IMR-90 (cell line): ENCODE measurements around the gene RER1. TPM values are rescaled to one million over a fixed set of nuclear protein-coding genes. Genes with fewer than 3 reads are reported as not detected.

ENCODE experiments used
- ATAC-seq: fragments of 200-7000 bp; cut with Tn5 transposase; 2 replicates; pipeline ENCODE4 v1.9.1; 2020; ENCODE audit warnings: low read depth, mild to moderate bottlenecking, moderate library complexity
- BruUV-seq: library from RNA; stranded (reverse); fragments of 400-500 nt; replicated peaks from 2 replicates; lab custom pipeline; 2021; lab: Mats Ljungman, UMichigan
- CTCF ChIA-PET: fragments of 300-600 bp; formaldehyde crosslinking; extraction: SDS; loops from one replicate; lab custom pipeline; 2021; ENCODE audit warnings: antibody characterized with exemption; lab: Yijun Ruan, JAX
- POLR2A ChIA-PET: fragments of 300-600 bp; sonication (Branson Sonifier 250); formaldehyde crosslinking; loops from one replicate; lab custom pipeline; 2022; ENCODE audit warnings: antibody characterized with exemption; ENCODE audit not compliant: unreplicated experiment; lab: Charles Lee
- DNase-seq: peaks from one replicate; pipeline ENCODE4 v3.0.0; 2013
- H2AFZ ChIP-seq: replicated peaks from 2 replicates; pipeline ENCODE3; 2013; ENCODE audit warnings: low read length, mild to moderate bottlenecking; ENCODE audit not compliant: poor library complexity
- H2AK5ac ChIP-seq: 2 replicates; pipeline ENCODE4 v1.6.1; 2013; ENCODE audit warnings: low read depth, low read length, inconsistent platforms
- H2AK9ac ChIP-seq: replicated peaks from 2 replicates; pipeline ENCODE3; 2013; ENCODE audit warnings: mild to moderate bottlenecking, low read depth, low read length, moderate library complexity; ENCODE audit not compliant: poor library complexity
- H2BK120ac ChIP-seq: 2 replicates; pipeline ENCODE4 v1.6.1; 2013; ENCODE audit warnings: low read depth, low read length, inconsistent platforms
- H2BK15ac ChIP-seq: 3 replicates; pipeline ENCODE4 v1.6.1; 2013; ENCODE audit warnings: low read depth, low read length, inconsistent platforms
- H2BK20ac ChIP-seq: 2 replicates; pipeline ENCODE4 v1.6.1; 2013; ENCODE audit warnings: low read depth, mild to moderate bottlenecking, inconsistent platforms, low read length, moderate library complexity
- H2BK5ac ChIP-seq: 2 replicates; pipeline ENCODE4 v1.6.1; 2013; ENCODE audit warnings: mild to moderate bottlenecking, low read depth, low read length, inconsistent platforms; ENCODE audit not compliant: poor library complexity, severe bottlenecking
- H3K14ac ChIP-seq: replicated peaks from 2 replicates; pipeline ENCODE4 v1.6.1; 2013; ENCODE audit warnings: low read depth, low read length, inconsistent platforms
- H3K18ac ChIP-seq: 2 replicates; pipeline ENCODE4 v1.6.1; 2013; ENCODE audit warnings: low read depth, low read length, control low read depth
- H3K23ac ChIP-seq: 2 replicates; pipeline ENCODE4 v1.6.1; 2013; ENCODE audit warnings: low read depth, low read length, inconsistent platforms
- H3K27ac ChIP-seq: 2 replicates; pipeline ENCODE4 v1.5.1; 2013; ENCODE audit warnings: mild to moderate bottlenecking, control low read depth, low read length; ENCODE audit not compliant: insufficient read depth
- H3K27me3 ChIP-seq: 2 replicates; pipeline ENCODE4 v1.6.1; 2013; ENCODE audit warnings: low read length; ENCODE audit not compliant: control insufficient read depth, insufficient read depth
- H3K36me3 ChIP-seq: 2 replicates; pipeline ENCODE4 v1.6.1; 2013; ENCODE audit warnings: low read length, mixed read lengths; ENCODE audit not compliant: control insufficient read depth, insufficient read depth
- H3K4ac ChIP-seq: 2 replicates; pipeline ENCODE4 v1.6.1; 2013; ENCODE audit warnings: low read depth, low read length, inconsistent platforms
- H3K4me1 ChIP-seq: 2 replicates; pipeline ENCODE4 v1.6.1; 2013; ENCODE audit warnings: low read length, mixed read lengths; ENCODE audit not compliant: control insufficient read depth, insufficient read depth
- H3K4me2 ChIP-seq: 2 replicates; pipeline ENCODE4 v1.6.1; 2013; ENCODE audit warnings: low read depth, mild to moderate bottlenecking, control low read depth, low read length, moderate library complexity
- H3K4me3 ChIP-seq: 2 replicates; pipeline ENCODE4 v1.5.1; 2013; ENCODE audit warnings: low read depth, mild to moderate bottlenecking, control low read depth, low read length, moderate library complexity; ENCODE audit not compliant: insufficient read depth
- H3K56ac ChIP-seq: 2 replicates; pipeline ENCODE4 v1.6.1; 2013; ENCODE audit warnings: low read length, inconsistent platforms; ENCODE audit not compliant: insufficient read depth; ENCODE audit errors: extremely low read depth
- H3K79me1 ChIP-seq, 2 experiments: 2 replicates each; pipeline ENCODE4 v1.6.1; 2013; ENCODE audit warnings: low read length in 2 of 2, inconsistent platforms in 1 of 2, low read depth in 1 of 2
- H3K9ac ChIP-seq: 2 replicates; pipeline ENCODE4 v1.6.1; 2013; ENCODE audit warnings: low read depth, low read length, control low read depth
- H3K9me1 ChIP-seq: 2 replicates; pipeline ENCODE4 v1.6.1; 2013; ENCODE audit warnings: low read length, inconsistent platforms; ENCODE audit not compliant: insufficient read depth
- H3K9me3 ChIP-seq: 2 replicates; pipeline ENCODE4 v1.6.1; 2013; ENCODE audit warnings: low read length; ENCODE audit not compliant: control insufficient read depth, insufficient read depth
- H4K20me1 ChIP-seq: 2 replicates; pipeline ENCODE4 v1.6.1; 2013; ENCODE audit warnings: low read length, inconsistent platforms; ENCODE audit not compliant: insufficient read depth
- H4K5ac ChIP-seq: 2 replicates; pipeline ENCODE4 v1.6.1; 2013; ENCODE audit warnings: mild to moderate bottlenecking, low read depth, low read length, control low read depth
- H4K8ac ChIP-seq, 2 experiments: 2 replicates each; pipeline ENCODE4 v1.6.1; 2013; ENCODE audit warnings: low read depth in 2 of 2, low read length in 2 of 2, control low read depth in 1 of 2, inconsistent platforms in 1 of 2
- H4K91ac ChIP-seq: 2 replicates; pipeline ENCODE4 v1.6.1; 2013; ENCODE audit warnings: low read depth, low read length, inconsistent platforms; ENCODE audit not compliant: insufficient read depth
- BHLHE40 ChIP-seq: fragments of 150-350 bp; IDR thresholded peaks from 2 replicates; pipeline ENCODE4 v1.6.1; 2016; ENCODE audit warnings: mild to moderate bottlenecking, low read depth, low read length
- CTCF ChIP-seq: conservative IDR thresholded peaks from 2 replicates; pipeline ENCODE4 v1.5.1; 2012; ENCODE audit warnings: mild to moderate bottlenecking, low read depth, low read length, improper control_type of control experiment
- ELK1 ChIP-seq: fragments of 150-350 bp; IDR thresholded peaks from 2 replicates; pipeline ENCODE4 v1.6.1; 2016; ENCODE audit warnings: low read depth, mild to moderate bottlenecking, low read length, moderate library complexity, borderline replicate concordance
- FOS ChIP-seq: fragments of 150-350 bp; IDR thresholded peaks from 2 replicates; pipeline ENCODE4 v1.6.1; 2016; ENCODE audit warnings: low read depth, low read length
- MAFK ChIP-seq: IDR thresholded peaks from 2 replicates; pipeline ENCODE4 v1.6.1; 2012; ENCODE audit warnings: low read depth, low read length, improper control_type of control experiment
- MAZ ChIP-seq: IDR thresholded peaks from 2 replicates; pipeline ENCODE4 v1.6.1; 2012; ENCODE audit warnings: low read depth, mild to moderate bottlenecking, low read length, improper control_type of control experiment, moderate library complexity, borderline replicate concordance
- MXI1 ChIP-seq: IDR thresholded peaks from 2 replicates; pipeline ENCODE4 v1.6.1; 2012; ENCODE audit warnings: low read depth, mild to moderate bottlenecking, low read length, moderate library complexity, borderline replicate concordance
- NFE2L2 ChIP-seq: fragments of 150-350 bp; IDR thresholded peaks from 2 replicates; pipeline ENCODE4 v1.6.1; 2016; ENCODE audit warnings: low read depth, mild to moderate bottlenecking, low read length
- POLR2A ChIP-seq: IDR thresholded peaks from 2 replicates; pipeline ENCODE4 v1.6.1; 2012; ENCODE audit warnings: mild to moderate bottlenecking, low read depth, low read length
- RCOR1 ChIP-seq: IDR thresholded peaks from 2 replicates; pipeline ENCODE4 v1.6.1; 2012; ENCODE audit warnings: mild to moderate bottlenecking, low read length, improper control_type of control experiment; ENCODE audit not compliant: insufficient replicate concordance
- RFX5 ChIP-seq: IDR thresholded peaks from 2 replicates; pipeline ENCODE4 v1.8.0; 2012; ENCODE audit warnings: low read depth, mild to moderate bottlenecking, low read length, moderate library complexity
- SMC3 ChIP-seq: fragments of 150-350 bp; IDR thresholded peaks from 2 replicates; pipeline ENCODE4 v1.6.1; 2016; ENCODE audit warnings: low read depth, mild to moderate bottlenecking, antibody characterized with exemption, low read length, moderate library complexity
- USF2 ChIP-seq: fragments of 150-350 bp; IDR thresholded peaks from 2 replicates; pipeline ENCODE4 v1.6.1; 2017; ENCODE audit warnings: mild to moderate bottlenecking, antibody characterized with exemption, low read length, low read depth
- WGBS, 2 experiments: methylation state at CpG; one replicate each; pipeline versions ENCODE4 v1.1.5 to v1.1.7; 2013; ENCODE audit warnings: missing lambda C conversion rate in 2 of 2; ENCODE audit not compliant: insufficient read length in 1 of 2; ENCODE audit errors: extremely low coverage in 2 of 2; 5-methylcytosine and 5-hydroxymethylcytosine counted together
- dilution Hi-C: fragments of 300-500 bp; cut with HindIII; formaldehyde crosslinking; loops from one replicate; pipeline ENCODE4 v1.14.3; 2018; ENCODE audit warnings: low sequenced_read_pairs; ENCODE audit not compliant: unreplicated experiment
- in situ Hi-C: fragments of 300-500 bp; cut with MboI; formaldehyde crosslinking; loops from 3 replicates; pipeline ENCODE4 v1.14.3; 2019; ENCODE audit warnings: low sequenced_read_pairs, inconsistent platforms, mixed read lengths
- intact Hi-C: fragments of 100-400 bp; cut with micrococcal nuclease; formaldehyde crosslinking; loops from 2 replicates; pipeline ENCODE4 v1.10.0; 2022
- polyA plus RNA-seq, 3 experiments: library from polyadenylated mRNA; depleted of rRNA; stranded (reverse); fragments of >200 nt; gene quantifications; 2 replicates each; pipeline ENCODE4 v1.2.3, GENCODE V29; 2012; ENCODE audit warnings: low replicate concordance in 1 of 3
- total RNA-seq: library from RNA; depleted of rRNA; stranded (reverse); fragments of >200 nt; gene quantifications from 2 replicates; pipeline ENCODE4 v1.2.3, GENCODE V29; 2012

The RER1 gene
- total and polyA plus RNA-seq, 2 of the 4 experiments (the other 2 are of a cell fraction), result 47.1 to 240 TPM

GRCh38 chr1:2439369-2439768 is 47.7 kb downstream of the RER1 start:
- Histone ChIP-seq H2AK5ac (no peak overlapping the region), H2AFZ (no peak overlapping the region), H4K91ac (no peak overlapping the region), H3K4ac (no peak overlapping the region), H3K4me2 (no peak overlapping the region), H3K23ac (no peak overlapping the region), H3K9me3 (no peaks in the 10 kb centered on the region), H2BK15ac (no peak overlapping the region), H3K4me3 (no peak overlapping the region), H4K5ac (no peak overlapping the region), H3K4me1 (0 out of 2 replicates have a peak, but pooled peaks cover 2% of the 10 kb centered on the region), H4K20me1 (no peaks in the 10 kb centered on the region), H3K9me1 (no peaks in the 10 kb centered on the region), H3K56ac (no peak overlapping the region), H3K9ac (no peak overlapping the region), H2BK20ac (no peak overlapping the region), H3K27ac (no peak overlapping the region), H3K14ac (no peak overlapping the region), H2AK9ac (no peak overlapping the region), H4K8ac (no peak overlapping the region), H2BK120ac (no peak overlapping the region), H2BK5ac (no peak overlapping the region), H3K27me3 (peaks cover 50% of the 10 kb centered on the region), H3K18ac (no peak overlapping the region), H3K36me3 (no peaks in the 10 kb centered on the region), H3K79me1 (no peaks in the 10 kb centered on the region)
- dilution Hi-C loops (no loop called here), in situ Hi-C loops (loop anchor here (25.0 kb wide), 1 partner anchor 623 kb away; the partner anchor contains the start of gene PRDM16), intact Hi-C loops (no loop called here)
- CTCF ChIA-PET, result no interaction called here
- ATAC-seq (no peak), DNase-seq (no peak)
- POLR2A ChIA-PET, result no interaction called here
- no TSS peak for BruUV-seq
- TF ChIP-seq ELK1 (no peak), BHLHE40 (no peak), RFX5 (no peak), FOS (no peak), MAFK (no peak), CTCF (no peak), RCOR1 (no peak), USF2 (no peak), SMC3 (no peak), POLR2A (no peak), MAZ (no peak), MXI1 (no peak), NFE2L2 (no peak)
- WGBS, 2 experiments, result 71% methylated on average over 13 of the region's 15 CpGs; no CpG with 5 or more reads in 1 of the 2 experiments
